Rectal smooth muscle tissue (tissue), 1 donor: Measurements from ENCODE around the gene CLDN8.

Experiments used
- H3K27ac ChIP-seq: one replicate; pipeline ENCODE4 v1.7.0; 2013; ENCODE audit warnings: low read depth, low read length, inconsistent platforms
- H3K27me3 ChIP-seq: one replicate; pipeline ENCODE4 v1.7.0; 2013; ENCODE audit warnings: low read length; ENCODE audit not compliant: control insufficient read depth, insufficient read depth
- H3K36me3 ChIP-seq: one replicate; pipeline ENCODE4 v1.7.0; 2013; ENCODE audit warnings: low read length; ENCODE audit not compliant: control insufficient read depth, insufficient read depth
- H3K4me1 ChIP-seq: one replicate; pipeline ENCODE4 v1.7.0; 2013; ENCODE audit warnings: low read length; ENCODE audit not compliant: control insufficient read depth, insufficient read depth
- H3K4me3 ChIP-seq: one replicate; pipeline ENCODE4 v1.7.0; 2013; ENCODE audit warnings: low read length
- H3K9ac ChIP-seq: one replicate; pipeline ENCODE4 v1.7.0; 2013; ENCODE audit warnings: low read length

CLDN8 gene

GRCh38 chr21:30216041-30216723 lies at the start of gene CLDN8:
Gene CLDN8 (minus strand): TSS chr21:30216097. CDS start chr21:30215925, 172 bp downstream.
- peak within 1 kb of the TSS; percentile 24 for H3K4me3 ChIP-seq
- H3K27me3 ChIP-seq = no peaks in the 10 kb centered on the region
- no peaks in the 10 kb centered on the region for H3K4me1 ChIP-seq
- no peaks in the 10 kb centered on the region for H3K36me3 ChIP-seq
- no peak within 1 kb of the TSS for H3K9ac ChIP-seq
- no peak within 1 kb of the TSS for H3K27ac ChIP-seq

- Histone ChIP-seq H3K36me3 (no peaks in the 10 kb centered on the region), H3K27me3 (no peaks in the 10 kb centered on the region), H3K4me1 (no peaks in the 10 kb centered on the region)
These were observed 41.9 kb upstream of the CLDN8 start for GRCh38 chr21:30257773-30258172.

GRCh38 chr21:30256100-30256499 lies 40.2 kb upstream of the CLDN8 start:
- H3K27me3 ChIP-seq = no peaks in the 10 kb centered on the region
- H3K9ac ChIP-seq = no peak overlapping the region
- H3K36me3 ChIP-seq = no peaks in the 10 kb centered on the region
- no peak overlapping the region for H3K4me3 ChIP-seq
- no peak overlapping the region for H3K27ac ChIP-seq
- no peaks in the 10 kb centered on the region for H3K4me1 ChIP-seq

More at GRCh38 chr21:30257773-30258172, 41.9 kb upstream of the CLDN8 start:
- no peak overlapping the region for H3K27ac ChIP-seq
- H3K9ac ChIP-seq = no peak overlapping the region
- H3K4me3 ChIP-seq = no peak overlapping the region

- H3K4me3 ChIP-seq = no peak overlapping the region
- no peaks in the 10 kb centered on the region for H3K27me3 ChIP-seq
- no peaks in the 10 kb centered on the region for H3K4me1 ChIP-seq
- no peaks in the 10 kb centered on the region for H3K36me3 ChIP-seq
- H3K9ac ChIP-seq = no peak overlapping the region
- H3K27ac ChIP-seq = no peak overlapping the region
These were observed 39.8 kb upstream of the CLDN8 start for GRCh38 chr21:30255679-30256078.

- Histone ChIP-seq H3K9ac (no peak overlapping the region), H3K4me1 (no peaks in the 10 kb centered on the region), H3K27me3 (no peaks in the 10 kb centered on the region), H3K27ac (no peak overlapping the region), H3K4me3 (no peak overlapping the region), H3K36me3 (no peaks in the 10 kb centered on the region)
These were observed 35.9 kb upstream of the CLDN8 start for GRCh38 chr21:30251781-30252180.

GRCh38 chr21:30249936-30250335 lies 34.0 kb upstream of the CLDN8 start:
- no peaks in the 10 kb centered on the region for H3K27me3 ChIP-seq
- no peaks in the 10 kb centered on the region for H3K36me3 ChIP-seq
- H3K9ac ChIP-seq = no peak overlapping the region
- H3K27ac ChIP-seq = no peak overlapping the region
- no peak overlapping the region for H3K4me3 ChIP-seq
- no peaks in the 10 kb centered on the region for H3K4me1 ChIP-seq

GRCh38 chr21:30248844-30249243 lies 32.9 kb upstream of the CLDN8 start:
- no peaks in the 10 kb centered on the region for H3K36me3 ChIP-seq
- H3K27ac ChIP-seq = no peak overlapping the region
- H3K4me1 ChIP-seq = no peaks in the 10 kb centered on the region
- no peak overlapping the region for H3K4me3 ChIP-seq
- no peaks in the 10 kb centered on the region for H3K27me3 ChIP-seq
- H3K9ac ChIP-seq = no peak overlapping the region

GRCh38 chr21:30245061-30245460 lies 29.2 kb upstream of the CLDN8 start:
- Histone ChIP-seq H3K27ac (no peak overlapping the region), H3K4me1 (no peaks in the 10 kb centered on the region), H3K27me3 (no peaks in the 10 kb centered on the region), H3K4me3 (no peak overlapping the region), H3K36me3 (no peaks in the 10 kb centered on the region), H3K9ac (no peak overlapping the region)

- Histone ChIP-seq H3K4me3 (no peak overlapping the region), H3K9ac (no peak overlapping the region), H3K27me3 (no peaks in the 10 kb centered on the region), H3K27ac (no peak overlapping the region), H3K36me3 (no peaks in the 10 kb centered on the region), H3K4me1 (no peaks in the 10 kb centered on the region)
These were observed 27.8 kb upstream of the CLDN8 start for GRCh38 chr21:30243691-30244090.

GRCh38 chr21:30240661-30241060 lies 24.8 kb upstream of the CLDN8 start:
- Histone ChIP-seq H3K9ac (no peak overlapping the region), H3K4me1 (no peaks in the 10 kb centered on the region), H3K36me3 (no peaks in the 10 kb centered on the region), H3K27me3 (no peaks in the 10 kb centered on the region), H3K27ac (no peak overlapping the region), H3K4me3 (no peak overlapping the region)

- H3K4me1 ChIP-seq = no peaks in the 10 kb centered on the region
- H3K4me3 ChIP-seq = no peak overlapping the region
- no peaks in the 10 kb centered on the region for H3K27me3 ChIP-seq
- no peaks in the 10 kb centered on the region for H3K36me3 ChIP-seq
- no peak overlapping the region for H3K27ac ChIP-seq
- no peak overlapping the region for H3K9ac ChIP-seq
These were observed 22.3 kb upstream of the CLDN8 start for GRCh38 chr21:30238168-30238567.

- Histone ChIP-seq H3K36me3 (no peaks in the 10 kb centered on the region), H3K27ac (no peak overlapping the region), H3K4me3 (no peak overlapping the region), H3K4me1 (no peaks in the 10 kb centered on the region), H3K9ac (no peak overlapping the region), H3K27me3 (no peaks in the 10 kb centered on the region)
These were observed 18.7 kb upstream of the CLDN8 start for GRCh38 chr21:30234643-30235042.

GRCh38 chr21:30234050-30234449 lies 18.2 kb upstream of the CLDN8 start:
- H3K27ac ChIP-seq = no peak overlapping the region

More at GRCh38 chr21:30234050-30234449, 18.2 kb upstream of the CLDN8 start:
- no peaks in the 10 kb centered on the region for H3K27me3 ChIP-seq
- no peaks in the 10 kb centered on the region for H3K36me3 ChIP-seq
- no peak overlapping the region for H3K4me3 ChIP-seq
- H3K4me1 ChIP-seq = no peaks in the 10 kb centered on the region
- no peak overlapping the region for H3K9ac ChIP-seq
